A673 (cell line): ENCODE measurements around the gene ARHGAP4. TPM values are rescaled to one million over a fixed set of nuclear protein-coding genes. Genes with fewer than 3 reads are reported as not detected.

Experiments used
- BruUV-seq: library from RNA; stranded (reverse); fragments of 400-500 nt; replicated peaks from 2 replicates; lab custom pipeline; 2021; lab: Mats Ljungman, UMichigan
- CTCF ChIA-PET: fragments of 300-600 bp; sonication (Branson Sonifier 250); formaldehyde crosslinking; loops from one replicate; lab custom pipeline; 2022; ENCODE audit warnings: antibody characterized with exemption; lab: Charles Lee
- POLR2A ChIA-PET: fragments of 300-600 bp; sonication (Branson Sonifier 250); formaldehyde crosslinking; loops from one replicate; lab custom pipeline; 2022; ENCODE audit warnings: antibody characterized with exemption; ENCODE audit not compliant: low non-redundant PET; lab: Charles Lee
- DNase-seq: peaks from one replicate; pipeline ENCODE4 v3.0.0-alpha.2; 2015; ENCODE audit warnings: low spot score
- H3K27ac ChIP-seq: fragments of 200-600 bp; sonication (generic); 2 replicates; pipeline ENCODE4 v1.5.1; 2016; ENCODE audit warnings: mixed run types, low read depth, mild to moderate bottlenecking, mixed read lengths, antibody characterized with exemption, low read length; ENCODE audit not compliant: poor library complexity, severe bottlenecking
- H3K27me3 ChIP-seq: fragments of 200-600 bp; sonication (generic); replicated peaks from 2 replicates; pipeline ENCODE4 v1.6.1; 2017; ENCODE audit warnings: mixed run types, low read depth, mild to moderate bottlenecking, mixed read lengths, antibody characterized with exemption, low read length; ENCODE audit not compliant: insufficient read depth, poor library complexity
- H3K36me3 ChIP-seq: fragments of 200-600 bp; sonication (generic); 2 replicates; pipeline ENCODE4 v1.6.1; 2016; ENCODE audit warnings: mixed run types, mild to moderate bottlenecking, mixed read lengths, antibody characterized with exemption, low read length; ENCODE audit not compliant: insufficient read depth, poor library complexity, severe bottlenecking
- H3K4me1 ChIP-seq: fragments of 200-600 bp; sonication (generic); 2 replicates; pipeline ENCODE4 v1.6.1; 2017; ENCODE audit warnings: mixed run types, mild to moderate bottlenecking, mixed read lengths, antibody characterized with exemption, low read length; ENCODE audit not compliant: insufficient read depth, poor library complexity, severe bottlenecking
- H3K4me3 ChIP-seq: fragments of 200-600 bp; sonication (generic); 2 replicates; pipeline ENCODE4 v1.5.1; 2016; ENCODE audit warnings: low read depth, mixed run types, mild to moderate bottlenecking, mixed read lengths, low read length; ENCODE audit not compliant: poor library complexity, severe bottlenecking
- H3K9me3 ChIP-seq: fragments of 200-600 bp; sonication (generic); 2 replicates; pipeline ENCODE4 v1.6.1; 2016; ENCODE audit warnings: mixed run types, low read depth, mild to moderate bottlenecking, mixed read lengths, antibody characterized with exemption, low read length; ENCODE audit not compliant: poor library complexity, severe bottlenecking
- CTCF ChIP-seq: fragments of 300-800, 200-600 bp; sonication (generic); conservative IDR thresholded peaks from 2 replicates; pipeline ENCODE4 v1.5.1; 2017; ENCODE audit warnings: low read depth, mild to moderate bottlenecking, antibody characterized with exemption, low read length, moderate library complexity, mixed read lengths
- EZH2 ChIP-seq: fragments of 200-600 bp; sonication (generic); IDR thresholded peaks from 2 replicates; pipeline ENCODE4 v1.6.1; 2017; ENCODE audit warnings: borderline replicate concordance, low read depth, mild to moderate bottlenecking, mixed read lengths, antibody characterized with exemption, low read length; ENCODE audit not compliant: poor library complexity, severe bottlenecking
- intact Hi-C: fragments of 100-400 bp; cut with micrococcal nuclease; formaldehyde crosslinking; loops from one replicate; pipeline ENCODE4 v1.10.0; 2022; ENCODE audit not compliant: unreplicated experiment
- total RNA-seq: library from RNA; stranded (reverse); gene quantifications from 2 replicates; pipeline ENCODE4 v1.2.3, GENCODE V29; 2021

ARHGAP4 gene
- total RNA-seq, 1 experiment from 2014 or later = 43.0 TPM

GRCh38 chrX:153870791-153871360 is 55.2 kb downstream of the ARHGAP4 start:
- Histone ChIP-seq H3K27me3 (peaks cover 3% of the 10 kb centered on the region), H3K4me1 (no peaks in the 10 kb centered on the region), H3K36me3 (no peaks in the 10 kb centered on the region), H3K4me3 (no peak overlapping the region), H3K27ac (no peak overlapping the region), H3K9me3 (no peaks in the 10 kb centered on the region)
- intact Hi-C loops = no loop called here
- ChIA-PET POLR2A (no interaction called here), CTCF (no interaction called here)
- DNase-seq = no peak
- TF ChIP-seq CTCF = no peak
- no peak for TF ChIP-seq EZH2
- BruUV-seq = no TSS peak

- Histone ChIP-seq H3K4me1 (no peaks in the 10 kb centered on the region), H3K27me3 (peaks cover 3% of the 10 kb centered on the region), H3K4me3 (no peak overlapping the region), H3K36me3 (no peaks in the 10 kb centered on the region), H3K9me3 (no peaks in the 10 kb centered on the region), H3K27ac (no peak overlapping the region)
- no peak for DNase-seq
- no peak for TF ChIP-seq CTCF
- TF ChIP-seq EZH2 = no peak
- intact Hi-C loops = no loop called here
- BruUV-seq = no TSS peak
- CTCF ChIA-PET = no interaction called here
- POLR2A ChIA-PET = no interaction called here
These were observed 55.8 kb downstream of the ARHGAP4 start for GRCh38 chrX:153870288-153870690.

- CTCF ChIA-PET = no interaction called here
- intact Hi-C loops = no loop called here
- POLR2A ChIA-PET = no interaction called here
- no peak for DNase-seq
- H3K4me1 ChIP-seq = no peaks in the 10 kb centered on the region
- H3K36me3 ChIP-seq = no peaks in the 10 kb centered on the region
- no peaks in the 10 kb centered on the region for H3K9me3 ChIP-seq
- H3K27ac ChIP-seq = no peak overlapping the region
- no TSS peak for BruUV-seq
- H3K4me3 ChIP-seq = no peak overlapping the region
- TF ChIP-seq EZH2 = no peak
- TF ChIP-seq CTCF = no peak
- H3K27me3 ChIP-seq = peaks cover 3% of the 10 kb centered on the region
These were observed 56.4 kb downstream of the ARHGAP4 start for GRCh38 chrX:153869473-153870287.
